ENCODE data around the gene BACH1.

Gene BACH1

DNA sequence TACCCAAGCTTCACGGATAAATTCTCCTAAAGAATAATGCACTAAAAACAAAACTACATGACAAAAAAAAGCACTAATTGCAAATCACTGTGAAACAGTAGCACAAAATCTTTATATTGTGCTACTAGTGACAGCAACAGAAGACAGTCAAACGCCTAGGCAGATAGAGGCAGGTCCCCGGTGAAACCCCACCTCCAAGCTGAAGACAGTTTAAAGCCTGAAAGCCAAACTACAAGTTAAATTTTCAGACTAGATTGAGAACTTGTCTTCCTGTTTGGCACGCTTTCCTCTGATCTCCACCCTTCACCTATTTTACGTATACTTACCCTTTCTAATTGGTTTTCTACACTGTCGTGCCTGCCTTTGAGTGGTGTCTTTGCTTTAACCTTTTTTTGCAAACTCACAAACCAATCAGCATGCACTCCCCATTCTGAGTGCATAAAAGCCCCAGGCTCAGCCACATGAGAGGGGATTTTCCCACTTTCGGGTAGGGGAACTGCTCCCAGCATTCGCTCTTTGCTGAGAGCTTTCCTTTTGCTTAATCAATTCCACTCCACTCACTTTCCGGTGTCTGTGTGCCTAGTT, 3.6 kb upstream of the BACH1 start:
- DNase-seq = no peak

DNA sequence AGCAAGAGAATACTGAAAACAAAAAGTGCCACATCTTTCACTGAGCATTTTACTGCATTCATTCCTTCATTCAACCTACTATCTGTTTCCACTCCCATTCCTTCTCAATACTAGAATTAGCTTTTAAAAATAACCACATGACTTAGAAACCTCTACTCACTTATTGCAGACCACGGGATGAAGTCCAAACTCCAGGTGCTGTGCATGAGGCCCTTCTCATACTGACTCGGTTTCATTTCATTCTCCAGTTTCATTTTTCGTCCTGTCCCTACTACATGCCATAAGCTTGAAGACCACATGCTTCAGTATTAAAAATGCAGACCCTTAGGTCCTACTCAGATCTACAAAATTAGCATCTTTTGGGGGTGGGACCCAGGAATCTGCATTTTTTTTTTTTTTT, 2.3 kb upstream of the BACH1 start:
- no peak for DNase-seq

DNA sequence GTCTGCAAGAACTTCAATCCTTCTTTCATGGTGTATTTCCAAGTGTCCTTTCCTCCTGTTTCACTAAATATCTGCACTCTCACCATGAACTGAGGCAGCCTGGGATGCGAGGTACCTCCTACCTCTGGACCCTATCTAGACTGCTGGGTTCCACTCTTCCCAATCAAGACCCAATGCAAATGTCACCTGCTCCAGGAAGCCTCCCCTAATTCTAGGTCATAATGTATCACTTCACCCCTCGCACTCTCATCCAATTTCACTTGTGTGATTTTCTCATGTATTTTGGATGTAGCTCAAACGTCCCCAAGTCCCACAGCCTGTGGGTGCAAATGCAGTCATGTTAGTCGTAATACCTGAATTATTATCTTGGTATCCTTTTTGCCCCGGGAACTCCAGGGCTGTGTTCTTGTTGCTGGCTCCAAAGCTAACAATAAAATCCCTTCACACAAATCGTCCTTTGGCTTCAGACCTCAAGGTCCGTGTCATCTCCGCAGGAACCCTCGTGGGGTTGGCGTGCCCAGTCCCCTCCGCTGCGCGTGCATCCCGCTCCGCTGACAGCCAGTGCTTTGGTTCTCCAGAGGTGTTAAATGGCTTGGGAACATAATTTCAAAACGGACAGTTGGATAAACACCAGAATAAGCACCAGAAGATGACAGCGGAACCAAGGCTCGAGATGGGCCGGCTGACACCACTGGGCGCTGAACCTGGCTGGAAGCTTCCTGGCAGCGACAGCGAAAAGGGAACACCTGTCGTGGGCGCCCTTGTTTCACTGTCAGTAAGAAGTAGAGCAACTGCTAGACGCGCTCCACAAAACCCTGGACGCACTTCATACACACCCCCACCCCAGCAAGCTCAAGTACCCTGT, 1.0 kb upstream of the BACH1 start:
- no peak for DNase-seq

DNA sequence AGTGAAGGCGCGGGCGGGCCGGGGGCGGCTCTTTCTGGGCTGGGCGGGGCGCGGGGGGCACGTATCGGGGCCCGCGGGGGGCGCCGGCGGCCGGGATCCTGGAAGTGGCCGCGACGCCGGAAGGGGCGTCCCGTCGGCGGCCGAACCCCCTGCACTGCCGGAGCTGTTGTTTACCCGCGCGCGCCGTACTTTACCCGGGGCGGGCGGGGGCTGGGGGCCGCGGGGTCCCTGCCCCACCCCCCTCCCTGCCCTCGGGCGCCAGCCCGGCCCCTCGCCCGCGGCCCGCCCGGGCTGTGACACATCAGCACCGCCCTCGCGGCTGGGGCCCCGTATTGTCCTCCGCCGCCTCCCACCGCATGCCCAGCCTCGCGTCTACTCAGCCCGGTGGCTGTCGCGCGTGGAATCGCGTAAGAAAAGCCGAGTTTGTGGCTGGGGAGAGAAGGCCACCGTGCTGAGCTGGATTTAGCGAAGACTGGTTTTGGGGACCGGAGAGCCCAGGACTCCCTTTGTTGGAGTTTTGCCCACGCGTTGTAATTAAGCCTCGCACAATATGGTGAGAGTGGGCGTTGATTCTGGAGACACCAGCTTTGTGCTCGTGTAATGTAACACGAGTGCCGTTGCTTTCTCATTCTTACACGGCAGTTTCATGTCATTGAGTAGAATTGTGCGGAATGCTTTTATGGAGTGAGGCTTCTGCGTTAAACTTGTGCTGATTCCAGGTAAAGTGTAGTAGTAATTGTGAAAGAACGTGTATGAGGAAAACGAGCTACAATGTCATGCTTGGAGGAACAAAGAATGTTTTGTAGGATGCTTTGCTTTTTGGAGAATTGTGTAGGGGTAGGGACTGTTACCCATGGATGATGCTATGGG, 559 bp downstream of the BACH1 start:
- peak; percentile 2 to 49 for DNase-seq

GRCh38 chr21:29299916-29300806, 1.4 kb downstream of the BACH1 start:
- peak; percentile 47 to 52 for DNase-seq

DNA sequence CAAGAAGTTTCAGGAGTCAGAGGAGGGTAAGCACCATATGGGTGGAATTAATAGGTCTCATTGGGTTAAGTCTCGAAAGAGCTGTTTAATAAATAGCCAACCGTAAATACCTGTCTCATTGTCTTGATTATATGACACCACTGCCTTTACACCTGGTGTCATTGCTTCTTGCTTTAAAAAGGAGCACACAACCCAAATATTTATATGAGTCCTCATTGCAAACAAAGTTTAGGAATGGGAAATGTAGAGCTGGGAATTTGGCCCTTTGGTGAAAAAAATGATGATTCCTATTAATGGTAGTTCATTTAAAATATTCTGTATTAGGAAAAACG, 2.1 kb downstream of the BACH1 start:
- no peak for DNase-seq

DNA sequence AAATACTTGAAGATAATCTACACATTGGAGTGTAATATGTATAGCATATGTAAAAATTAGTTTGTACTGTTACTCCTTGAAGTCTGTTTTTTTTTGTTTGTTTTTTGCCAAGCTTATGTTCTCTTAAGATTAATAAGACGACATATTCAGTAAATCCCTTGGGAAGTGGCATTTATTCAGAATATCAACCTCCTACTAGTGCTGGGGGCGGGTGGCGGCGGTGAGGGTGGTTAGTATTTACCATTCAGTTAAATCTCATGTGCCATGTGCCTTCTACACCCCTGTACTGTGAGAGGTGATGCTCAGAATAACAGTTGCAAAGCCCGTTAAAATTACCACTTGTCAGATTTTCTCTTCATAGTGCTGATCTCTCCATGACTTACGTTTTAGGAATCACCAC, 3.0 kb downstream of the BACH1 start:
- no peak for DNase-seq

GRCh38 chr21:29302359-29302875, 3.7 kb downstream of the BACH1 start:
- no peak for DNase-seq

- no peak for DNase-seq
These were observed 4.6 kb downstream of the BACH1 start for GRCh38 chr21:29303288-29303687.

GRCh38 chr21:29304597-29304996, 5.9 kb downstream of the BACH1 start:
- no peak for DNase-seq

DNA sequence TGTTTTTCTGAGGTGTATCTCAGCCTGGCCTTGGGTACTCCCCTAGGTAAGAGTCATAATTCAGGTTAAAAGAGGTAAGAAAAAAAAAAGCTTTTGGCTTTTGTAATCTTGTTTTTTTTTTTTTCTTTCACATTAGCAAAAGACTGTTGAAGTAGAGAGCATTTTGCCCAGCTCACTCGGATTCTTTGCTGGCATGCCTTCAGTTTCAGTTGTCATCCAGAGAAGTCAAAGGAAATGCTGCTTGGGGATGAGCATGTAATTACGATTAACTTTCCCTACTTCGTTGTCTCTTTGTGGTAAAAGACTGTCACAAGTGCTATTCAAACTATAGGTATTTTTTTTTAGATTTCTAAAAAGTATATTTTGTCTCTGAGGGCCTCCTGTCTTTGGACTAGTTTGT, 6.3 kb downstream of the BACH1 start:
- no peak for DNase-seq

DNA sequence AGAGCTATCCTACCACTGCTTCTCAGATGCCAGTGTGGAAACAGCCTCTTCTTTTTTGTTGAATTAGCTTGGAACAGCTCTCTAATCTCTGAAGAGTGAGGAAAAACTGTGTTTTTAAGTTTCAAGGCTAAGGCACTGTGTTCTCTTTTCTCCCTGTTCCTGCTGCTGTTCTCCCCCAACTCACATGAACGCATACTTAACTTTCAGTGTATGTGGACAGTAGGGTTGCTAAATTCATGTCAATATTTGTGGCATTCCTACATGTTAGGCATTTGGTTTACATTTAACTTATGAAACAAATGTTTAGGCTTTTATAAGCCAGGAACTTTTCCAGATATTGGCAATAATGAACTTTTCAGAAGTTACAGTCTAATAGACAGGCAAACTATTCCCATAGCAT, 6.8 kb downstream of the BACH1 start:
- DNase-seq = no peak

DNA sequence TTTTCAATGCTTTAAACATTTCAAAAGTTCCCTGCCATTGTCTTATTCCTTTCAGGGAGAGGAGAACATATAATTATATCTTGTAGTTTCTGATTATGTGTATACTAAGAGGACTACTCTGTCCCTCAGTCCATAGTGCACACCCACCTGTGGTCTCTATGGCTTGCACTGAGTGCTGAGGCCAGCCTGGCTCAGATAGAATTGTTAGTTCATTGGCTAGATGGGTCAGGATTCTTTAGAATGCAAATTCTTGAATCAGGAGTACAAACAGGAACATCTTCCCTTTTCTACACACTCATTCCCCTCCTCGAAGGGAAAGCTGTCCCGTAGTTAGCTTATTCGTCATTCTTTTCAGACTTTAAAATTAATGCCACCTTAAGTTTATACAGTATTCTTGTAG, 8.2 kb downstream of the BACH1 start:
- no peak for DNase-seq

DNA sequence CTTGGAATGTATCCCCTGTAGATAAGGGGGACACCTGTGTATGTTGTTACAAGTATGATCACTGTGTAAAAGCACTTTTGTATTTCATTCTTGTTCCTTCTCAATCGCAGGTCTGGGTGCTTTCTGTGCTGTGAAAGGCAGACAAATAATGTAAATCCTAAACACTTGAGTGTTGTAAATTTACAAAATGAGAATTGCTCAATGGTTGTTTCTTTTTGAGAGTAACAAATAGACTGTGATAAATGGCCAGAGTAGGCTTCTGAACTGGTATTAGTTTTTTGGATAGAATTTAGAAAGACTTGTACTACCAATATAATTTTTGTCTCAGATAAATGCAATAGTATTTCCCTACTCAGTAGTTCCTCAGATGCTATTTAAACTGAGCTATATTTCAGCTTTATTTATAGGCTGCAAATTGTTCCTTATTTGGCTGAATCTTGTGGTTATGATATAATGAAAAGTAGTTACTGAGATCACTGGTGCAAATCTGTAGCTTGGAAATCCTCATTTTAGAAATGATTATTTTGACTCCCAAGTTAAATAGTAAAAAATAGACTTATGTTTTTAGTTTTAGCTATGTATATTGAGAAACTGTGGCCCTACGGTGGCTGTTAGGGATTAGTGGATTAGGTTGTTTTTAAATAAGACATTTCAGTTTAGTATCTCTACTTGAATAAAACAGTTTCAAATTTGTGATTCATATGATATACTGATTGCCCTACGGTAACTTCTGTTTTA, 9.2 kb downstream of the BACH1 start:
- no peak for DNase-seq

DNA sequence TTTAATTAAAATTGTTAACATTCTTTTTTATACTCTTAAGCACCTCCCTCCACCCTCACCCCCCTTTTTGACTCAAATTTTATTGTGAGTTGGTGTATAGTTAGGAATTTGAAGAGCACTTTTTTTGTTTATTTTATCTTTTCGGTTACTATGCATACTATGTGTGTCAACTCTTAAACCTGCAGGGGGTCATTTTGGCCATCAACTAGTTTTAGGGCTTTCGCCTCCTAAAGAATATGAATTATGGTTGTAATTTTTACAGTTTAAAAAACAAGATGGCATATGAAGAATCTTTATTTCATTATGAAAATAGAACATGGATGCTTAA, 9.7 kb downstream of the BACH1 start:
- DNase-seq = no peak

DNA sequence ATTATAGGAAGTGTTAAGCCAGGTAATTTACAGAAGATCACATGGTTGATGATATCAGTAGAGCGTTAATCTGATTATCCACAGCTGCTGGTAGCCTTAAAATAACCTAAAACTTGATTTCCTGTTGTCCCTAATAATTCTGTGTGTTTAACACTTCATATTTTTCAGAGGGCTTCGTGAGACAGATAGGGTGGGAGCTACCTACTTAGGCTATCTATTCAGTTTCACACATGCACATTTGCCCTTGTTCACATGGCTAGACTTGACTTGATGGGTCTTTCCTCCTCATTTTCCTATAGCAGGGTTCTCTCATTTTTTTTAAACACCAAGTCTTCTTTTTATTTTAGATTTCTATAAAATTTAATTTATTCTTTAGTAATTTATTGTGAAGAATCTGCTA, 11.0 kb downstream of the BACH1 start:
- no peak for DNase-seq

- no peak for DNase-seq
These were observed 13.1 kb downstream of the BACH1 start for GRCh38 chr21:29311802-29312201.

GRCh38 chr21:29312981-29313380, 14.3 kb downstream of the BACH1 start:
- DNase-seq = no peak

DNA sequence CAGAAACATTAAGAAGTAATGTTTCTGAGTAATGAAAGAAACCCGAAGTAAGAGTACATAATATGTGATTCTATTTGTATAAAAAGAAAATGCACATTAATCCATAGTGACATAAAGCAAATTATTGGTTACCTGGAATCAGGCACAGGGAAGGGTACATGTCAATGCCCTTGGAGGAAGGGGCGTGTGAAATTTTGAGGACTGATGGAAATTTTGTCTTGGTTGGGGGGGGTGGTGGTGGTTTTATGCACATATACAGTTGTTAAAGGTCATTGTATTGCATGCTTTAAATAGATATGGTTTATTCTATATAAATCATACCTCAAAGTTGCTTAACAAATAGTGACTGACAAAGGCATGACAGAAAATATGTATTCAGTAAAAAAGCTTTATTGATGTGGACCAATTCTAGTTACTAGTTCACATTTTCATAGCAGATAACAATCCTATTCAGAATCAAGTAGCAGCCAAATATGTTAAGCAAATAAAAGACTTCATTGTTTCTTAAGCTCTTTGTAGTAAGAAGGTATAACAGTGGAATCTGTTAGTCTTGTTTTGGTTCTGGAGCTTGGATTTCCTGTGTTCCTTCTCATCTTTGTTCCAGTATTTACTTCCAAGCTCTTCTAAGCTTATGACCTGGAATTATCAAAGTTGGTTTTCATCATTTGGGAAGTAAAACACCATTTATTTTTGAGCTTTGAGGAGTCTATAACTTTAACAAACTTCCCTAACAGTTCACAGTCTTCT, 15.1 kb downstream of the BACH1 start:
- no peak for DNase-seq

DNA sequence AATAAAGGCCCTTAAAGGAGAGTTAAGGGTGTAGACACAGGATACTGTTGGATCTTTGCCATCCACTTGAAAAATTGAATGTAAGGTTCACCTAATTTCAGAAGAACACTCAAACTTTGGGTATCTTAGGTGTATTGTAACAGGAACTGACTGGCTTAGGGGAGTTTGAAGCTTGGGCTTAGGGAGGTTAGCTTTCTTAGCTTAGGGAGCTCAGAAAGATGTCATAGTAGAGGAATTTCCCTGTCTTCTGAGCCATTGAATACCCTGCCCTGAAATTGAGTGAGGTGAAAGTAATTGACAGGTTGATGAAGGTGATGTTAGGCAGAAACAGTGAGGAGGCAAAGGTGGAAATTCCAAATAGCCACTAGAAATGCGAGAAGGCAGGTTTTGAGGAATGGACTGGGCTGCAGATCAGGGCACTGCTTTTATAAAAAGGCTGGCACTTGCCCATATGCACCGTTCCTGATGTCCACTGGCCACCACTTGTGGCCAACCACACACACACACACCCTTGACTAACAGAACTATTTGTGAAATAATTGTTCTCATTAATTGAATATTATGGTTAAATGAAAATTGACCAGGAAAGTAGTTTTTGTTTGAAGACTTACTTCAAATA, 16.5 kb downstream of the BACH1 start:
- DNase-seq = no peak
